Sigmoid colon (tissue), 4 donors: Measurements from ENCODE around the gene LITAFD.
"Not testable (repeated sequence)": the region's sequence is repeated elsewhere in the genome, so short reads cannot be mapped to it uniquely, and the experiment has no call there.

Experiments
- POLR2A ChIP-seq, 2 donors: fragments of 450-650 bp; IDR thresholded peaks; one replicate each; pipeline ENCODE4 v1.6.1; 2016; ENCODE audit warnings: antibody characterized with exemption in 2 of 2, mild to moderate bottlenecking in 2 of 2, moderate library complexity in 2 of 2
- POLR2AphosphoS5 ChIP-seq, 4 donors: sonication (generic); formaldehyde crosslinking; IDR thresholded peaks; one replicate each; pipeline ENCODE4 v1.6.1; 2017; ENCODE audit warnings: antibody characterized with exemption in 4 of 4
- TF ChIP-seq, protein P1 (sequence below), 4 experiments: fragments of 450-650 bp in 3 of 4; fragments of 200-600 bp in 1 of 4; IDR thresholded peaks; one replicate each; pipeline ENCODE4 v1.5.1; 2016 to 2019; ENCODE audit warnings: antibody characterized with exemption in 4 of 4, mild to moderate bottlenecking in 3 of 4, moderate library complexity in 2 of 4

DNA sequence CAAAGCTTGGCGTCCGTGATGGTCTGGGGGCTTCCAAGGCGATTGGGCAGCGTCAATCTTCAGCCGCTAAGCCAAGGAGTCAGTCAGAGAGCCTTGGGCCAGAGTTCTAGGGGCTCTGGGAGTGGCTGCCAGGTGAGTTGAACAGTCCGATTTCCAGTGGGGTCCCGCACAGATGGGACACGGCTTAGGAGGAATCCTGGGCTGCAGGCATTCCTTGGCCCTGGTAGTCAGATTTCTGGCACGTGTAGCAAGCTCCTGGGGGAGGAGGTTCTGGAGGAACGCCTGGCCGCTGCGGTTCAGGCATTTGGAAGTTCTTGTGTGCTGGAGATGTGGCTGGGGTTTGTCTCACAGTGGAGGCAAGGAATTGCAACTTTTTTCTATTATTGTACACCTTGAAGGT, 38.9 kb upstream of the LITAFD start:
- not testable (repeated sequence) for TF ChIP-seq POLR2A, POLR2AphosphoS5 (IDR thresholded peaks at IDR 0.05)
- TF ChIP-seq, protein P1, sequence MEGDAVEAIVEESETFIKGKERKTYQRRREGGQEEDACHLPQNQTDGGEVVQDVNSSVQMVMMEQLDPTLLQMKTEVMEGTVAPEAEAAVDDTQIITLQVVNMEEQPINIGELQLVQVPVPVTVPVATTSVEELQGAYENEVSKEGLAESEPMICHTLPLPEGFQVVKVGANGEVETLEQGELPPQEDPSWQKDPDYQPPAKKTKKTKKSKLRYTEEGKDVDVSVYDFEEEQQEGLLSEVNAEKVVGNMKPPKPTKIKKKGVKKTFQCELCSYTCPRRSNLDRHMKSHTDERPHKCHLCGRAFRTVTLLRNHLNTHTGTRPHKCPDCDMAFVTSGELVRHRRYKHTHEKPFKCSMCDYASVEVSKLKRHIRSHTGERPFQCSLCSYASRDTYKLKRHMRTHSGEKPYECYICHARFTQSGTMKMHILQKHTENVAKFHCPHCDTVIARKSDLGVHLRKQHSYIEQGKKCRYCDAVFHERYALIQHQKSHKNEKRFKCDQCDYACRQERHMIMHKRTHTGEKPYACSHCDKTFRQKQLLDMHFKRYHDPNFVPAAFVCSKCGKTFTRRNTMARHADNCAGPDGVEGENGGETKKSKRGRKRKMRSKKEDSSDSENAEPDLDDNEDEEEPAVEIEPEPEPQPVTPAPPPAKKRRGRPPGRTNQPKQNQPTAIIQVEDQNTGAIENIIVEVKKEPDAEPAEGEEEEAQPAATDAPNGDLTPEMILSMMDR (IDR thresholded peaks at IDR 0.05): not testable (repeated sequence)
